Measurements from ENCODE around the gene TMEM108.

- TF ChIP-seq EZH2 (IDR thresholded peaks at IDR 0.05; ENCODE audit: borderline replicate concordance, low read length): no peak
- no peak for TF ChIP-seq CTCF (IDR thresholded peaks at IDR 0.05; ENCODE audit: low read length)
Observed at GRCh38 chr3:133254151-133254550, 216.0 kb downstream of the TMEM108 start.

Measured in OCI-LY1 (cell line).